Trophoblast cell (in vitro differentiated cells and primary cell): Measurements from ENCODE around the gene CCDC82.
A peak's percentile ranks its signal among the peaks of the same experiment; 100 is the strongest.

Source experiments
- DNase-seq, 2 donors: peaks; one replicate each; pipeline ENCODE4 v3.0.0-alpha.2; 2016
- H2AFZ ChIP-seq: 2 replicates; pipeline ENCODE4 v1.6.1; 2013; ENCODE audit warnings: low read length, moderate library complexity, mild to moderate bottlenecking; ENCODE audit not compliant: insufficient read depth, poor library complexity
- H2AK5ac ChIP-seq: 2 replicates; pipeline ENCODE4 v1.6.1; 2013; ENCODE audit warnings: mild to moderate bottlenecking, low read length
- H2BK120ac ChIP-seq: 2 replicates; pipeline ENCODE4 v1.6.1; 2013; ENCODE audit warnings: low read length, mild to moderate bottlenecking, moderate library complexity; ENCODE audit not compliant: insufficient read depth, poor library complexity
- H2BK12ac ChIP-seq: 2 replicates; pipeline ENCODE4 v1.6.1; 2013; ENCODE audit warnings: mild to moderate bottlenecking, low read length, moderate library complexity
- H2BK5ac ChIP-seq: 2 replicates; pipeline ENCODE4 v1.6.1; 2013; ENCODE audit warnings: low read length, low read depth, moderate library complexity, mild to moderate bottlenecking; ENCODE audit not compliant: poor library complexity
- H3K14ac ChIP-seq: 2 replicates; pipeline ENCODE4 v1.6.1; 2013; ENCODE audit warnings: mild to moderate bottlenecking, low read length
- H3K18ac ChIP-seq: 2 replicates; pipeline ENCODE4 v1.6.1; 2013; ENCODE audit warnings: mild to moderate bottlenecking, low read length
- H3K23ac ChIP-seq: 2 replicates; pipeline ENCODE4 v1.6.1; 2013; ENCODE audit warnings: low read length
- H3K27ac ChIP-seq: 2 replicates; pipeline ENCODE4 v1.5.1; 2013; ENCODE audit warnings: low read depth, mild to moderate bottlenecking, inconsistent platforms, low read length, moderate library complexity
- H3K27me3 ChIP-seq: 2 replicates; pipeline ENCODE4 v1.6.1; 2013; ENCODE audit warnings: inconsistent platforms, mild to moderate bottlenecking, low read length, moderate library complexity; ENCODE audit not compliant: insufficient read depth
- H3K36me3 ChIP-seq, 2 experiments: 1 replicate in 1 of 2; 2 replicates in 1 of 2; pipeline ENCODE4 v1.6.1; 2013; ENCODE audit warnings: low read length in 2 of 2, mild to moderate bottlenecking in 2 of 2, moderate library complexity in 1 of 2; ENCODE audit not compliant: insufficient read depth in 2 of 2, control insufficient read depth in 1 of 2
- H3K4ac ChIP-seq: 2 replicates; pipeline ENCODE4 v1.6.1; 2013; ENCODE audit warnings: low read depth, mild to moderate bottlenecking, low read length, moderate library complexity
- H3K4me1 ChIP-seq, 2 experiments: 1 replicate in 1 of 2; 2 replicates in 1 of 2; pipeline ENCODE4 v1.6.1; 2013; ENCODE audit warnings: low read length in 2 of 2, mild to moderate bottlenecking in 2 of 2, moderate library complexity in 1 of 2; ENCODE audit not compliant: insufficient read depth in 2 of 2, control insufficient read depth in 1 of 2
- H3K4me2 ChIP-seq: 2 replicates; pipeline ENCODE4 v1.6.1; 2013; ENCODE audit warnings: inconsistent platforms, mild to moderate bottlenecking, low read length, moderate library complexity
- H3K4me3 ChIP-seq: 2 replicates; pipeline ENCODE4 v1.5.1; 2013; ENCODE audit warnings: mild to moderate bottlenecking, low read depth, low read length, inconsistent platforms
- H3K79me1 ChIP-seq: one replicate; pipeline ENCODE4 v1.6.1; 2013; ENCODE audit warnings: low read length
- H3K79me2 ChIP-seq: 2 replicates; pipeline ENCODE4 v1.6.1; 2013; ENCODE audit warnings: low read length, mild to moderate bottlenecking; ENCODE audit not compliant: control insufficient read depth, insufficient read depth, poor library complexity
- H3K9ac ChIP-seq: 2 replicates; pipeline ENCODE4 v1.6.1; 2013; ENCODE audit warnings: mild to moderate bottlenecking, low read length
- H3K9me3 ChIP-seq: 2 replicates; pipeline ENCODE4 v1.6.1; 2013; ENCODE audit warnings: low read depth, mild to moderate bottlenecking, control low read depth, inconsistent platforms, low read length; ENCODE audit not compliant: insufficient read depth
- H4K12ac ChIP-seq: 2 replicates; pipeline ENCODE4 v1.6.1; 2013; ENCODE audit warnings: low read depth, mild to moderate bottlenecking, low read length, moderate library complexity
- H4K8ac ChIP-seq: 2 replicates; pipeline ENCODE4 v1.6.1; 2013; ENCODE audit warnings: low read depth, mild to moderate bottlenecking, low read length, moderate library complexity
- H4K91ac ChIP-seq: one replicate; pipeline ENCODE4 v1.6.1; 2013; ENCODE audit warnings: low read depth, mild to moderate bottlenecking, low read length, moderate library complexity
- WGBS: extraction: QIAGEN DNeasy Blood & Tissue Kit; methylation state at CpG from one replicate; pipeline ENCODE4 v1.1.7; 2013; ENCODE audit warnings: missing lambda C conversion rate; ENCODE audit not compliant: insufficient read length, insufficient coverage; ENCODE audit errors: extremely low coverage; 5-methylcytosine and 5-hydroxymethylcytosine counted together

The CCDC82 gene

DNA sequence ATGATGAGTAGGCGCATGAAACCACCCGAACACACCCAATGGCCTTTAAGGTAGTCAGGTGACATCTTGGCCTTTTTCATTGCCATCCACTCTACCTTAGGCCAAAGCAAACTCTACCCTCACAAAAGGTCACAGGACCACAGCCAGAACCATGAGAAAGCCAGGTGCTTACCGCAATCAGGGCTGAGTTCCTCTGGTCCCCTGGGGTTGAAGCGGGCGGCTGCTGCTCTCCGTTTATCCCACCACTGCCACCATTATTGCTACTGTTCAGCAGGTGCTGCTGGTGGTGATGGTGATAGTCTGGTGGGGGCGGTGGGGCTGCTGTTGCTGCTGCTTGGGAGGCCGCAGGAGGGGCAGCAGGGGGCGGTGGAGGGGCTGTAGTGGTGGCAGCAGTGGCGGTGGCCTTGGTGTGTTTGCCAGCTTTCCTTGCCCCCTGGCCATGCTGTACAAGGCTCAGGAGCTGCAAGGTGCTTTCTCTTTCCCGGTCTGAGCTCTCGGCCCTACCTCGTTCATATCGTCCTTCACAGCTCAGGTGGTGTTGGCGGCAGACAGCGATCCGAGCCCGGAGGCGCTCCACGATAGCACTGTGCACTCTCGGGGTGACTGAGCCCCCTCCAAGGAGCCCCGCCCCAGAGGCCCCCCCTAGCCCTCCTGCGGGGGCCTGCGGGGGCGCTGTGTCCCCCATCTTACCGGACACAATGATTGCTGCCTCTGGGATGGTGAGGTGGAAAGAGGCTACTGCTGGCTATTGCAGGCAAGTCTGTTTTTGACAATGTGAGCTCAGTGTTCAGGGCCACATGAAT is 48.3 kb downstream of the CCDC82 start:
- Histone ChIP-seq H2AK5ac (peak overlapping the region; percentile 64), H4K12ac (no peak overlapping the region), H3K4ac (peak overlapping the region; percentile 85), H3K4me3 (peak overlapping the region; percentile 77), H4K8ac (peak overlapping the region; percentile 43), H3K27me3 (no peaks in the 10 kb centered on the region), H2BK5ac (peak overlapping the region; percentile 4), H3K23ac (peak overlapping the region; percentile 76), H3K79me2 (peaks cover 31% of the 10 kb centered on the region), H3K9ac (peak overlapping the region; percentile 96), H2AFZ (no peak overlapping the region), H3K4me1 (peaks cover 14 to 32% of the 10 kb centered on the region in 2 experiments), H3K79me1 (peaks cover 20% of the 10 kb centered on the region), H4K91ac (peak overlapping the region; percentile 65), H3K9me3 (peaks cover 2% of the 10 kb centered on the region), H2BK120ac (no peak overlapping the region), H3K27ac (no peak overlapping the region), H3K14ac (peak overlapping the region; percentile 53), H3K18ac (peak overlapping the region; percentile 21), H3K4me2 (peak overlapping the region; percentile 83), H3K36me3 (peaks cover 4 to 7% of the 10 kb centered on the region in 2 experiments), H2BK12ac (peak overlapping the region; percentile 34)
- DNase-seq, result no peak
- WGBS, result no CpG with 5 or more reads among the region's 26 CpGs

DNA sequence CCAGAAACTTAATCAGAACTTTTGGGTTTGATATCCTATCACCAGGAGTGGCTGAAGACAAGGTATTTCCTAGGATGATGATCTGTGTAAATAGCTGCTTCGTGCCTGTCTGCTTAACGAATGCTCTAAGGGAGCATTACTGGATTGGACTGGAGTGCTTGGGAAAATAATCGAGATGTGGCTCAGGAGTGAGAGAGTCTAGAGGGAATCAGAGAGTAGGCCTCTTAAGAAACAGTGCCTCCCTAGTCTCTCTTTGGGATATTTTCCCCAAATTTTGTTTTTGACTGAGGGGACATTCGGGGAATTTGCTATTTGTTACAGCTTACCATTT is 49.2 kb downstream of the CCDC82 start:
- Histone ChIP-seq H3K4me2 (peak overlapping the region; percentile 83), H3K18ac (no peak overlapping the region), H3K23ac (no peak overlapping the region), H4K8ac (no peak overlapping the region), H2BK120ac (no peak overlapping the region), H3K36me3 (peaks cover 4 to 10% of the 10 kb centered on the region in 2 experiments), H2AFZ (no peak overlapping the region), H3K14ac (no peak overlapping the region), H3K9ac (no peak overlapping the region), H3K4ac (peak overlapping the region; percentile 85), H3K79me1 (peaks cover 20% of the 10 kb centered on the region), H3K27ac (no peak overlapping the region), H4K12ac (no peak overlapping the region), H2BK12ac (no peak overlapping the region), H3K4me3 (no peak overlapping the region), H3K9me3 (peaks cover 2% of the 10 kb centered on the region), H3K4me1 (peaks cover 16 to 35% of the 10 kb centered on the region in 2 experiments), H3K79me2 (peaks cover 31% of the 10 kb centered on the region), H2AK5ac (no peak overlapping the region), H2BK5ac (no peak overlapping the region), H4K91ac (no peak overlapping the region), H3K27me3 (no peaks in the 10 kb centered on the region)
- DNase-seq, result no peak
- WGBS, result no CpG with 5 or more reads among the region's 4 CpGs

DNA sequence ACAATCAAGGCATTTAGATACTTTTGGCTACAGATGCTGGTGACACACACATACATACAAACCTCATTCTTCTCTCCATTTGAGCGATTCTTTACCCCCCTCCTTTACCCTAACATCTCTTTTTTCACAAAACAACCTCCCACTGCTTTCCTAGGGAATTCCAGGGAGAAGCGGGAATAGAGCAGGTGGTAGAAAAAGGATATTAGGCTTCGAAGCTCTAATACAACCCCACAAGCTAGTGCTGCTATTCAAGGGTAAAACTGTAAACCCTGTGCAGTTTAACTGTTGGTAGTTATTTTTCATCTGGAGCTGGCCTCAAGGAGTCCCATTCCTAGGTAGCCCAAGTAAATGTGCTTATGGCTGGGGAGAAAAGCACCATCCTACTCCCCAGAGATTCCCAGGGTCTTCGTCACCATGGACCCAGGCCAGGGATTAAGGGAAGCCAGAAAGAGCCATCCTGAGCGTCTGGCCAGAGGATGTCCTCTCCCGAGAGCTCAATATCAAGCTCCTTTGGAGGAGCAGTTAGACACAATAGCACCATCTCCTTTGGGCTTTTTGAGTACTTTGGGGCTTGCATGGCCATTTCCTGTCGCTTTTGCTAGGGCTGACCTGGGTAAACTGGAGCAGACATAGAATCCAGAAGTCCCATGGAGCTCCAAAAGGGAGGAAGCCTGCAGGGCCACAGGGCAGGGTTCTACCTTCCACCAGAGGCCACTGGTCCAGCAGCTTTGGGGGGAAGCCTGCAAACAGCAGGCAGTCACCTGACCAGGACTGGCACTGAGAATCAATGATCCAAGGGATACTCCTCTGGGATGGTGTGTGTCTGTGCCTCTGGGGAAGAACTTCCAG is 49.8 kb downstream of the CCDC82 start:
- H3K14ac ChIP-seq, result peak overlapping the region; percentile 15
- peak overlapping the region; percentile 83 for H3K4me2 ChIP-seq
- H3K9ac ChIP-seq, result no peak overlapping the region
- no peak overlapping the region for H3K4me3 ChIP-seq
- H3K79me2 ChIP-seq, result peaks cover 31% of the 10 kb centered on the region
- no peaks in the 10 kb centered on the region for H3K27me3 ChIP-seq
- no peak overlapping the region for H2BK12ac ChIP-seq
- DNase-seq, result no peak
- H3K4me1 ChIP-seq, result peaks cover 17 to 35% of the 10 kb centered on the region in 2 experiments
- H2BK5ac ChIP-seq, result peak overlapping the region; percentile 10
- peak overlapping the region; percentile 4 for H3K18ac ChIP-seq
- no peak overlapping the region for H2AFZ ChIP-seq
- peaks cover 20% of the 10 kb centered on the region for H3K79me1 ChIP-seq
- H3K27ac ChIP-seq, result peak overlapping the region; percentile 39
- no peak overlapping the region for H2BK120ac ChIP-seq
- no peak overlapping the region for H3K23ac ChIP-seq
- H3K4ac ChIP-seq, result peak overlapping the region; percentile 85
- 100% methylated on average over 1 of the region's 7 CpGs for WGBS
- H2AK5ac ChIP-seq, result no peak overlapping the region
- no peak overlapping the region for H4K12ac ChIP-seq
- H4K91ac ChIP-seq, result no peak overlapping the region
- no peak overlapping the region for H4K8ac ChIP-seq
- peaks cover 2% of the 10 kb centered on the region for H3K9me3 ChIP-seq
- peaks cover 4 to 14% of the 10 kb centered on the region in 2 experiments for H3K36me3 ChIP-seq

DNA sequence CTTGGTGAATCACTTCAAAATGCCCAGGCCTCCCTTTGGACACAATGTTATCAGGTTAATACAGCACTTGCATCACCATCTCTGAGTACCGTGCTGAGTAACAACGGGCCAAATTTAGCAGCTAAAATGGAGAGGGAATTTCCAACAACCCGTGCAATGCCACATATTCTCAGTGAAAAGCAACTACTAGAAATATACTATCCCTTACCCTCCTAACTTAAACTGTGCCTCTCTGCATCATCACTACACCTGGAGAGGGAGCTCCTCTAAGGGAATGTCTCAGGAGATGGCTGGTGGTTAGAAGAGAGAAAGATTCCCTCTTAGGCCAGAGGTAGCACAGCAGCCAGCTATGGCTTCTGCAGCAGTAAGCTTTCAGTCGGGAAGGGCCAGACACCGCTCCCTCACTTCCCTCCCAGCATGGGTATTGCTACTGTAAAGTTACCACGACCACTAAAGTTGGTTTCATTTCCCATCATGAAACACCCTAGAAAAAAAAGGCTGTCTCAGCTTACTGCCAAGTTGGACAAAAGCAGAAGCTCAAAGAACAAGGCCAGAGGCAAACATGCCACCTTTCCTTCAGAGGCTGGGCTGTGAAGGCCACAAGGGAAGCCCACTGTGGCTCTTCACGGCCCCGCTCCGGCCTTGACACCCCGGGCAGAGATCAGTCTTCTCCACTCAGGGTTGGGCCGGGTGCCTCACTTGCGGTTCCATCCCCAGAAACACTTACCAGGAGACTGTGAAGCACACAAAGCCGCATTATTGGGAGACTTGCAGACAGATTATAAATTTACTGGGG is 50.6 kb downstream of the CCDC82 start:
- Histone ChIP-seq H3K27ac (peak overlapping the region; percentile 39), H3K79me1 (peaks cover 20% of the 10 kb centered on the region), H3K9ac (peak overlapping the region; percentile 65), H2BK5ac (peak overlapping the region; percentile 27), H3K4me3 (peak overlapping the region; percentile 30), H2BK120ac (no peak overlapping the region), H3K23ac (no peak overlapping the region), H3K36me3 (peaks cover 4 to 16% of the 10 kb centered on the region in 2 experiments), H3K14ac (peak overlapping the region; percentile 26), H2AK5ac (no peak overlapping the region), H3K27me3 (no peaks in the 10 kb centered on the region), H3K18ac (peak overlapping the region; percentile 66), H3K79me2 (peaks cover 34% of the 10 kb centered on the region), H3K4me2 (peak overlapping the region; percentile 83), H3K4ac (peak overlapping the region; percentile 75), H3K9me3 (peaks cover 2% of the 10 kb centered on the region), H3K4me1 (peaks cover 17 to 35% of the 10 kb centered on the region in 2 experiments), H4K8ac (peak overlapping the region; percentile 9), H2BK12ac (peak overlapping the region; percentile 51), H4K12ac (no peak overlapping the region), H4K91ac (peak overlapping the region; percentile 33), H2AFZ (no peak overlapping the region)
- no CpG with 5 or more reads among the region's 13 CpGs for WGBS
- peak; percentile 61 to 67 for DNase-seq
